ENCODE measurements around the gene PSMC6. TPM values are rescaled to one million over a fixed set of nuclear protein-coding genes. Genes with fewer than 3 reads are reported as not detected.

The PSMC6 gene
- 10 to 100 TPM; 66.9 to 79.2 (median 77.2) TPM for total RNA-seq
- 84.8 TPM for polyA plus RNA-seq
- long read RNA-seq, donor 1, transcript PSMC6-201 (14 exons, 2,188 nt), result major isoform, 179 of 191 reads
- long read RNA-seq, donor 1, partial matches to known transcripts, result 5 of 191 reads
- long read RNA-seq, donor 1, other reads (novel, unspliced or antisense), result 7 of 191 reads
- long read RNA-seq, donor 2, transcript PSMC6-201 (14 exons, 2,188 nt), result major isoform, 94 of 99 reads
- long read RNA-seq, donor 2, partial matches to known transcripts, result 1 of 99 reads
- long read RNA-seq, donor 2, other reads (novel, unspliced or antisense), result 4 of 99 reads
- long read RNA-seq, donor 3, transcript PSMC6-211 (4 exons, 573 nt), result minor isoform, 5 of 562 reads
- long read RNA-seq, donor 3, transcript PSMC6-201 (14 exons, 2,188 nt), result major isoform, 517 of 562 reads
- long read RNA-seq, donor 3, partial matches to known transcripts, result 10 of 562 reads
- long read RNA-seq, donor 3, other reads (novel, unspliced or antisense), result 30 of 562 reads
- long read RNA-seq, donor 4, transcript PSMC6-201 (14 exons, 2,188 nt), result major isoform, 87 of 97 reads
- long read RNA-seq, donor 4, partial matches to known transcripts, result 3 of 97 reads
- long read RNA-seq, donor 4, other reads (novel, unspliced or antisense), result 7 of 97 reads

DNA sequence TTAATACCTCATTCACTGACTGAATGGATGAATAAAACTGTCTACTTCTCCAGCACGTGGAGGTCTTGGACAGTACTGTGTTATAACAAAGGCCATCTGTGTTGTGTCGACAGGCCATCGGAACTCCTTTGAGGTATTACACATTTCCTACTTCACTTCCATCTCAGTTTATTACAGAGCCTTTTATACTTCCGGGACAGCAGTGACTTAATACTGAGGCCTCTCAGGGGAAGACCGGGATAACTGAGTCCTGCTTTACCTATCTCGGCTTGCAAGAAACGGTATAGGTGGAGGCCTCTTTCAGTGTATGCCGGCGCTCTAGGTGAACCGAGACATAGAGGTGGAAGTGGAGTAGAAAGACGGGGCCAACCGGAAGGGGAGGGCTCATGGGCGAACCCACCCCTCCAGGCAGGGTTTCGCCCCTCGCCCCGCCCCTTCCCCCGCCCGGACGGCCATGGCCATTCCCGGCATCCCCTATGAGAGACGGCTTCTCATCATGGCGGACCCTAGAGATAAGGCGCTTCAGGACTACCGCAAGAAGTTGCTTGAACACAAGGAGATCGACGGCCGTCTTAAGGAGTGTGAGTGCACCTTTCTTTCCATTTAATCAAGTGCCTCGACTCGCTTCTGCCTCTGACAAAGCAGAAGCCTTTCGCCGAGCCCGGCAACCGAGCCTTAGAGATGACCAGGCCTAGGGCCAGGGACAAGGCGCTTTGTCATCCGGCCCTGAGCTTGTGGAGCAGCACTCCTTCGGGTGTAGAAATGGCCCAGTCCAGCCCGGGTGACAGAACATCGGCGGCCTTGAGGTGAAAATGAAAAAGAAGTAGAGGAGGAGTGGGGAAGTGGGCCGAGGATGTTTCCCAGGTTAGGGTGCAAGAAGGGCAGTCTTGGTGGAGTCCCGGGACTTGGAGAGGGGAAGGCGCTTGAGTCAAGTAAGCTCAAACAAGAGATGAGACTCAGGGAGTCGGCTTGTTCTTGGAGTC is at the start of gene PSMC6:
Gene PSMC6 (plus strand): TSS at position 477 of the 983 bp plus-strand sequence. CDS start 20 bp downstream, at position 497.
- intact Hi-C loops (cut with DNase I), result no loop called here
- peak within 1 kb of the TSS; percentile 71 for H3K4me3 ChIP-seq (ENCODE audit: low read length)
- ATAC-seq, result peak; percentile 100

DNA sequence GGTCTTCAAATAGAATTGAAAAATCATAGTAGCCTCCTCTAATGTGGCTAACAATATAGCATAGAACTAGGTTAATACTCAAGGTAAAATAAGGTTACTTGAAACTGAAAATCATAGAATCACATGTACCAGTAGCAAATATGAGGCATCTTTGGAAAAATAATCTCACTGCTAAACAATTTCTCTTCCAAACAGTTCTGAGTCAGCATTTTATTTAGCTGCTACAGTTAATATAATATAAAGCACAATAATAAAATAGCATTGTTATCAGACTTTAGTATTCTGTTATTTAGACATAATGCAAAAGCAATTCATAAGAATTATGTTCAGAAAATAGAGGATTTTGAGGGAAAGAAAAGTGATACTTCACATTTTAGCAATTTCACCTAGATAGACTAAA is 46.7 kb upstream of the PSMC6 start:
- H3K27ac ChIP-seq (ENCODE audit: low read length), result no peak overlapping the region
- H3K9me3 ChIP-seq (ENCODE audit: control insufficient read depth, low read length), result no peaks in the 10 kb centered on the region
- H3K4me1 ChIP-seq (ENCODE audit: control insufficient read depth, insufficient read depth, low read length), result no peaks in the 10 kb centered on the region
- H3K4me3 ChIP-seq (ENCODE audit: low read length), result no peak overlapping the region
- no peaks in the 10 kb centered on the region for H3K27me3 ChIP-seq (ENCODE audit: control insufficient read depth, insufficient read depth)
- intact Hi-C loops (cut with DNase I), result no loop called here
- ATAC-seq, result no peak
- no peak for DNase-seq

More for the DNA sequence above, at the start of gene PSMC6:
- under 1% methylated on average over 43 of the region's 43 CpGs for WGBS
- H3K9me3 ChIP-seq (ENCODE audit: control insufficient read depth, low read length), result no peaks in the 10 kb centered on the region
- no peaks in the 10 kb centered on the region for H3K4me1 ChIP-seq (ENCODE audit: control insufficient read depth, insufficient read depth, low read length)
- no peaks in the 10 kb centered on the region for H3K27me3 ChIP-seq (ENCODE audit: control insufficient read depth, insufficient read depth)
- H3K27ac ChIP-seq (ENCODE audit: low read length), result peak within 1 kb of the TSS; percentile 99
- peak; percentile 96 to 98 (median 97) for DNase-seq

DNA sequence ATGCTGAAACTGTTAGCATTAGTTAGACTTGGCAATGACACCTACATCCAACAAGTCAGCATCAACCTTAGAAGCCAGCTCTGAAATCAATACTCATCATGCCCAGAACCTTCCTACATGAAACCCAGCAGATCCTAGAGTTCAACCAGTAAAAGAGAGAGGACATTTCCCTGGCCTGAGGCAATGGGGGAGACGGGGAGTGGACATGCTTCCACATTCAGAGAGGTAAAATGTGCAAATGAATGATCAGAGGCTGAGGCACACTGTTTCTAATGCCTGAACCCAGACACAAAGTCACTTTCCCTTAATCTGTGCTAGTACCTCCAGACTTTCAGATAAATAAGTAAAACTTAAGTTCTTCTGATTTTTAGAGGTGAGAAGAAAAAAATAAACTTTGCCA is 46.2 kb upstream of the PSMC6 start:
- Histone ChIP-seq H3K9me3 (ENCODE audit: control insufficient read depth, low read length) (no peaks in the 10 kb centered on the region), H3K27ac (ENCODE audit: low read length) (no peak overlapping the region), H3K27me3 (ENCODE audit: control insufficient read depth, insufficient read depth) (no peaks in the 10 kb centered on the region), H3K4me1 (ENCODE audit: control insufficient read depth, insufficient read depth, low read length) (no peaks in the 10 kb centered on the region), H3K4me3 (ENCODE audit: low read length) (no peak overlapping the region)
- no peak for ATAC-seq
- intact Hi-C loops (cut with DNase I), result no loop called here
- WGBS, result 92% methylated on average over 1 of the region's 1 CpG
- DNase-seq, result no peak

DNA sequence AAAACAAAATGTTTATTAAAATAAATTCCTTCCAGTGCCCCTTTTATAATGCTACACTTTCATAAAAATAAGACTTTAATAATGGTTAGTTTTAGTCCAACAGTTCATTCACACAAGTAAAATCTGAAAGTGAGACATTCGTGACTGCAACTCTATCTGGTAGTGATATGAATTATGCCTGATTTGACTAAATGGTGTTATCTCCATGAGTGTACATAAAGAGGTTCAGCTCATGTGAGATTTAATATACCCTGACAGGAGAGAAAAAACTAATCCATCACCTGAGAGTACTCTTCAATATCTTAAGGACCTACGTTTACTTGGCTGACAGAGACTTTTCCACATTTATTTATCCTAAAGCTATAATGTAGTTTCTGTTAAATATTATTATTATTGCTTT is 45.7 kb upstream of the PSMC6 start:
- H3K4me3 ChIP-seq (ENCODE audit: low read length), result no peak overlapping the region
- H3K9me3 ChIP-seq (ENCODE audit: control insufficient read depth, low read length), result no peaks in the 10 kb centered on the region
- intact Hi-C loops (cut with DNase I), result no loop called here
- no peaks in the 10 kb centered on the region for H3K27me3 ChIP-seq (ENCODE audit: control insufficient read depth, insufficient read depth)
- H3K27ac ChIP-seq (ENCODE audit: low read length), result no peak overlapping the region
- DNase-seq (no peak), ATAC-seq (no peak)
- WGBS, result 90% methylated on average over 2 of the region's 2 CpGs
- H3K4me1 ChIP-seq (ENCODE audit: control insufficient read depth, insufficient read depth, low read length), result no peaks in the 10 kb centered on the region

DNA sequence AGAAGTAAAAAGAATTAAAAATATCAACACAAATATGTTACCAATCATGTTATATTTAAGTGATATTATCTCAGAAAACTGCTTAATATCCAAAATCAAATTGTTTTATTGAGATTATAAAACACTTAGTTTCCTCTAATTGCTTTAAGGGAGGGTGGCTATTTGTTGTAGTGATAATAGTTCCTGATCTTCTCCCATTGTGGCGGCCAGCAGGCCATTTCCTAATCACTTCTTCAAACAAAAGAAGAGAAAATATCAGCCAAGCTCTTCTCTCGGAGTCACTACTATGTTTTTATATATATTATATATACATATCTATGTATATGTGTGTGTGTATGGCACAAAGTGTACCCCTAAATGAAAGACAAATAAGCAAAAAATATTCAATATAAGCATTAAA is 43.1 kb upstream of the PSMC6 start:
- 76% methylated on average over 2 of the region's 2 CpGs for WGBS
- no peak overlapping the region for H3K4me3 ChIP-seq (ENCODE audit: low read length)
- H3K9me3 ChIP-seq (ENCODE audit: control insufficient read depth, low read length), result no peaks in the 10 kb centered on the region
- H3K27me3 ChIP-seq (ENCODE audit: control insufficient read depth, insufficient read depth), result no peaks in the 10 kb centered on the region
- no peak overlapping the region for H3K27ac ChIP-seq (ENCODE audit: low read length)
- intact Hi-C loops (cut with DNase I), result no loop called here
- no peak for DNase-seq
- H3K4me1 ChIP-seq (ENCODE audit: control insufficient read depth, insufficient read depth, low read length), result no peaks in the 10 kb centered on the region
- no peak for ATAC-seq

DNA sequence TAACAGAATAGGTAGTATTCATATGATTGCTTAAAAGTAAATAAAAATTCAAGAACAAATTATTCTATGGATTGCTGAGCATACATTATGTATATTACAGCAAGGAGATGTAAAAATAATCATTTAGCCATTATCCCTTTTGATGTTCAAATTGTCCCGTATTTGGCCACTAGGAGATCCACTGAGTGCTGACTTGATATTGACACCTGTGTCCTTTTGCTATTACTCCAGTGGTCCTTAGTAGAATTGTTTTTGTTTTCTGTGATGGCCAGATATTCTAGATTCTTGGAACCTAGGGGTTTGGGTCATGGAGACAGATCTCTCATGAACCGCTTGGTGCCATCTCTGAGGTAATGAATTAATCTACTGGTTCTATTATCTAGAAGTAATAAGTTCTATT is 28.4 kb upstream of the PSMC6 start:
- no peak overlapping the region for H3K4me3 ChIP-seq (ENCODE audit: low read length)

DNA sequence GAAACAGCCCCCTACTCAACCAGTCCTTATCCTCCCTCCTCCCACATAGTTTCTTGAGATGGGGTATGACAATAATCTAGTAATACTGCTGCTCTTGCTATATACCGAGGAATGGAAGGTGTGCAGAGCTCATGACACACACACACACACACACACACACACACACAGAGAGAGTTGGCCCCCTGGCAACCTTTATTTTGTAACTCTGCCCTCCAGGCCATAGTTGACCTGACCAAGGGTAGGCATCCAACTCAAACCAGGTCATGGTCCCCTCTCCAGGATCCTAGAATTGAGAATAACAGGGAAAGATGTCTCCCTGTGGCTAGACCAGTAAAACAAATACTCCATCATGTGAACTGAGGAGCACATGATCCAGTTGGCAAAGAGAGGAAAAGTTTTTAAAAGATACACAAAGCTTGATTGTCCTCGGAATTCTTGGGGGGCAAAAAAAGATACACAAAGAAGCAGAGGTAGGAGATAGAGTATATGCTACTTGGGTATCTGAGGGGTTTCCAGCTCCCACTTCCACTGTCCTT is 22.9 kb upstream of the PSMC6 start:
- WGBS, result 78% methylated on average over 2 of the region's 2 CpGs
- ATAC-seq (no peak), DNase-seq (no peak)
- peaks cover 7% of the 10 kb centered on the region for H3K4me1 ChIP-seq (ENCODE audit: control insufficient read depth, insufficient read depth, low read length)
- intact Hi-C loops (cut with DNase I), result no loop called here
- no peak overlapping the region for H3K4me3 ChIP-seq (ENCODE audit: low read length)
- H3K27ac ChIP-seq (ENCODE audit: low read length), result no peak overlapping the region
- H3K27me3 ChIP-seq (ENCODE audit: control insufficient read depth, insufficient read depth), result no peaks in the 10 kb centered on the region
- H3K9me3 ChIP-seq (ENCODE audit: control insufficient read depth, low read length), result no peaks in the 10 kb centered on the region

More for the DNA sequence above, 28.4 kb upstream of the PSMC6 start:
- H3K4me1 ChIP-seq (ENCODE audit: control insufficient read depth, insufficient read depth, low read length), result no peaks in the 10 kb centered on the region
- DNase-seq (no peak), ATAC-seq (no peak)
- intact Hi-C loops (cut with DNase I), result no loop called here
- no peaks in the 10 kb centered on the region for H3K9me3 ChIP-seq (ENCODE audit: control insufficient read depth, low read length)
- no peaks in the 10 kb centered on the region for H3K27me3 ChIP-seq (ENCODE audit: control insufficient read depth, insufficient read depth)
- 93% methylated on average over 2 of the region's 2 CpGs for WGBS
- H3K27ac ChIP-seq (ENCODE audit: low read length), result no peak overlapping the region

DNA sequence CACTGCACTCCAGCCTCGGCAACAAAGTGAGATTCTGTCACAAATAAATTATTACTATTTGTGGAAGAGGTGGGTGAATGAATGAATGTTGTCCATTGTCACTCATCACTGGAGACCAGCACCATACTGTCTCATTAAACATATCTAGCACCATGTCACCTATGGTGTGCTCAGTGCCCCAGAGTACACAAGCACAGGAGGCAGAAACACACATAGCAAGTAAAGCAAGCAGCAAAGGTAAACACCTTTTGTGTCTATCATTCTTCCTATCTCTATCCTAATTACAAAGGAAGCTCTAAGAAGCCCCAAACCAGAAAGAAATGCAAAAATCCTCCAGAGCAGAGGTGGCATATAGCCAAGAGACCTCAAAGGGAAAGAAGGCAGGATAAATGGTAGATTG is 20.8 kb upstream of the PSMC6 start:
- DNase-seq (no peak), ATAC-seq (no peak)
- Histone ChIP-seq H3K4me1 (ENCODE audit: control insufficient read depth, insufficient read depth, low read length) (peaks cover 7% of the 10 kb centered on the region), H3K27ac (ENCODE audit: low read length) (no peak overlapping the region), H3K9me3 (ENCODE audit: control insufficient read depth, low read length) (no peaks in the 10 kb centered on the region), H3K4me3 (ENCODE audit: low read length) (no peak overlapping the region), H3K27me3 (ENCODE audit: control insufficient read depth, insufficient read depth) (no peaks in the 10 kb centered on the region)
- intact Hi-C loops (cut with DNase I), result no loop called here
- 93% methylated on average over 1 of the region's 1 CpG for WGBS

DNA sequence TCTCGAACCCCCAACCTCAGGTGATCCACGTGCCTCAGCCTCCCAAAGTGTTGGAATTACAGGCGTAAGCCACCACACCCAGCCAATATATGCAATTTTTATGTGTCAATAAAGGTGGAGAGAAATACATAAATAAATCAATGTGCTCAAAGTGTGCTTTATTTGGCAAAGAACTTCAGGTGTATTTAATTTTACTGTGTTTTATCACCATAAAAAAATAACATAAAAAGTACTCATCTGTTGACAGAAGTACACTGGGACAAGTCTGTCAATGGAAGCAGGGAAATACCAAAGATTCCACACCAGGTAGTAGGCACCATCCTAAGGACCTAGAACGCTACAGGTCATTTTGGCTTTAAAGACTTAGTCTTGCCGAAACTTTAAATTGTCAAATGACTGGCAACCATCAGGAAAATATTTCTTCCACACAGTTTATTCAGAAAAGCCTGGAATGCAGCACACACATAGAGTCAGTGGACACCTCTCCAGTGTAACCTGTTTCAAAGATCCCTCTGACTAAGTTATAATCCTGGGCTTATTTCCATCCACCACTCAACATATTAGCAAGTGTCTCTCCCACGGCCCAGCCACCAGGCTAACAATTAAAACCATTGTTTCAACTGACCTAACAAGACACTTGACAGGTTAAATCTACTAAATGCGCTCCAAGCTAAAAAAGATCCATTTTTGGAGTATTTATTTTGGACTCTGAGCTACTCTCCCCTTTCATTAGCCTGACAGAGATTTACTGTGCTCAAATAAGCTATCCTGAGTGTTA is 15.8 kb upstream of the PSMC6 start:
- DNase-seq, result no peak
- ATAC-seq, result no peak
- 85% methylated on average over 7 of the region's 7 CpGs for WGBS
- Histone ChIP-seq H3K9me3 (ENCODE audit: control insufficient read depth, low read length) (no peaks in the 10 kb centered on the region), H3K4me1 (ENCODE audit: control insufficient read depth, insufficient read depth, low read length) (peaks cover 4% of the 10 kb centered on the region), H3K4me3 (ENCODE audit: low read length) (no peak overlapping the region), H3K27me3 (ENCODE audit: control insufficient read depth, insufficient read depth) (no peaks in the 10 kb centered on the region), H3K27ac (ENCODE audit: low read length) (no peak overlapping the region)
- intact Hi-C loops (cut with DNase I), result loop anchor here in 1 of 4 donors (10.0 kb wide), 1 partner anchor 386 kb away; no protein-coding TSS in a partner anchor
